Adrenal gland (tissue), 12 donors: ENCODE measurements around the gene VTN. TPM values are rescaled to one million over a fixed set of nuclear protein-coding genes. Genes with fewer than 3 reads are reported as not detected.

Source experiments
- DNase-seq, 7 donors: peaks; one replicate each; pipeline ENCODE4 v3.0.0-alpha.2; 2019 to 2020
- H3K27ac ChIP-seq, 5 donors: fragments of 200-600 bp; sonication (generic) in 4 of 5; 1 replicate in 3 of 5; 2 replicates in 2 of 5; pipeline versions ENCODE4 v1.5.1 to v1.8.0; 2016 to 2020; ENCODE audit warnings: mild to moderate bottlenecking in 1 of 5
- H3K27me3 ChIP-seq: fragments of 200-600 bp; 2 replicates; pipeline ENCODE4 v1.8.0; 2021
- H3K36me3 ChIP-seq, 2 donors: fragments of 200-600 bp; replicated peaks in 1 of 2; 1 replicate in 1 of 2; 2 replicates in 1 of 2; pipeline versions ENCODE4 v1.5.1 to v1.8.0; 2018 to 2022
- H3K4me1 ChIP-seq, 2 donors: fragments of 200-600 bp; replicated peaks in 1 of 2; 1 replicate in 1 of 2; 2 replicates in 1 of 2; pipeline versions ENCODE4 v1.5.1 to v1.8.0; 2018 to 2021
- H3K4me3 ChIP-seq, 4 donors: fragments of 200-600 bp; sonication (generic) in 3 of 4; one replicate each; pipeline ENCODE4 v1.5.1; 2016 to 2018
- H3K9me3 ChIP-seq, 3 donors: fragments of 200-600 bp; sonication (generic) in 1 of 3; replicated peaks in 1 of 3; 1 replicate in 2 of 3; 2 replicates in 1 of 3; pipeline versions ENCODE4 v1.5.1 to v1.8.0; 2016 to 2021
- POLR2A ChIP-seq, 2 donors: fragments of 450-650 bp; IDR thresholded peaks; one replicate each; pipeline ENCODE4 v1.6.1; 2017; ENCODE audit warnings: antibody characterized with exemption in 2 of 2, mild to moderate bottlenecking in 2 of 2, moderate library complexity in 1 of 2
- WGBS, 4 donors: extraction: QIAGEN DNeasy Blood & Tissue Kit in 2 of 4; methylation state at CpG; one replicate each; pipeline versions ENCODE4 v1.1.5 to v1.1.7; 2013 to 2017; 5-methylcytosine and 5-hydroxymethylcytosine counted together
- intact Hi-C, 2 donors: fragments of 100-400 bp; cut with DNase I; formaldehyde crosslinking; loops; one replicate each; pipeline versions ENCODE4 v1.14.1 to v1.15.0; 2022 to 2023
- polyA plus RNA-seq, 3 donors: library from polyadenylated mRNA; stranded (reverse); fragments of 200-250 nt in 2 of 3; fragments of 350-450 nt in 1 of 3; fragmentation: Illumina TruSeq in 1 of 3; extraction: RNeasy Lipid Tissue Mini Kit (QIAGEN cat#74804) in 1 of 3; gene quantifications; one replicate each; pipeline ENCODE4 v1.2.3, GENCODE V29; 2013 to 2014
- total RNA-seq, 9 donors: library from RNA; depleted of rRNA in 4 of 9; stranded (reverse); fragments of >200 nt in 4 of 9; fragments of 120-200 nt in 1 of 9; fragmentation: NEBNext Ultra II Directional in 1 of 9; extraction: Animal tissue kit (Norgen Biotek cat#: 25700) in 1 of 9; gene quantifications; one replicate each; pipeline versions ENCODE4 v1.1.0 to v1.2.4, GENCODE V29; 2013 to 2023
- TF ChIP-seq, protein P1 (sequence below), 6 experiments: fragments of 450-650 bp in 4 of 6; fragments of 200-600 bp in 2 of 6; sonication (generic) in 1 of 6; IDR thresholded peaks; 1 replicate in 5 of 6; 2 replicates in 1 of 6; pipeline versions ENCODE4 v1.5.1 to v1.8.0; 2016 to 2021; ENCODE audit warnings: antibody characterized with exemption in 6 of 6, mild to moderate bottlenecking in 2 of 6, moderate library complexity in 1 of 6
- donor health status: healthy with polysubstance abuse.
- donor health status: Bipolar disorder and iron deficiency.
- donor health status: DM: yes; HTN: yes; CAD: no.
- donor health status: DM: no; HTN: no; CAD: no.
- donor health status: DM: no; HTN: no; CAD: no.
- donor health status: DM: yes; HTN: yes; CAD: no.

The VTN gene
- total and polyA plus RNA-seq, 12 donors, result 5.5 to 470 (median 180) TPM

DNA sequence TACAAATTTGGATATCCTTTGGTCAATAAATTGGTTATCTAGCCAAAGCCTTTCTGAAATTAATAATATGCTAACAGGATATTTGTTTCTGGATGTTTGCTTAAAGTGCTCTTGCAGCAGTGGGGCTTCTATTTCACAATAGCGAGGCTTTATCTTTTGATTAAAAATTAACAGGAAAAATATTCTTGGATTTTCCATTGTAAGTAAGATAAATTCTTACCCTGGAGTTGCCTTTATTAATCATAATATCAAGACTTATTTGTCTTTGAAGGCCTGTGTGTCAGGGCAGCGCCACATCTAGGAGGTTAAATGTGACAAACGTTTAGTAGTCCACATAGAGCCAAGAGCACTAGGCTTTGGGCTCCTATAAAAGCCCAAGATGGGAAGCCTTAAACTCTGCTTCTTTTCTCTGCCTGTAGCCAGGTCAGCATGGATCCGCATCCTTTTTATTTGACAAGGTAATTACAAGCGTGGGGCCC is 45.8 kb downstream of the VTN start:
- TF ChIP-seq, protein P1, sequence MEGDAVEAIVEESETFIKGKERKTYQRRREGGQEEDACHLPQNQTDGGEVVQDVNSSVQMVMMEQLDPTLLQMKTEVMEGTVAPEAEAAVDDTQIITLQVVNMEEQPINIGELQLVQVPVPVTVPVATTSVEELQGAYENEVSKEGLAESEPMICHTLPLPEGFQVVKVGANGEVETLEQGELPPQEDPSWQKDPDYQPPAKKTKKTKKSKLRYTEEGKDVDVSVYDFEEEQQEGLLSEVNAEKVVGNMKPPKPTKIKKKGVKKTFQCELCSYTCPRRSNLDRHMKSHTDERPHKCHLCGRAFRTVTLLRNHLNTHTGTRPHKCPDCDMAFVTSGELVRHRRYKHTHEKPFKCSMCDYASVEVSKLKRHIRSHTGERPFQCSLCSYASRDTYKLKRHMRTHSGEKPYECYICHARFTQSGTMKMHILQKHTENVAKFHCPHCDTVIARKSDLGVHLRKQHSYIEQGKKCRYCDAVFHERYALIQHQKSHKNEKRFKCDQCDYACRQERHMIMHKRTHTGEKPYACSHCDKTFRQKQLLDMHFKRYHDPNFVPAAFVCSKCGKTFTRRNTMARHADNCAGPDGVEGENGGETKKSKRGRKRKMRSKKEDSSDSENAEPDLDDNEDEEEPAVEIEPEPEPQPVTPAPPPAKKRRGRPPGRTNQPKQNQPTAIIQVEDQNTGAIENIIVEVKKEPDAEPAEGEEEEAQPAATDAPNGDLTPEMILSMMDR (IDR thresholded peaks at IDR 0.05), result no peak
- TF ChIP-seq POLR2A (IDR thresholded peaks at IDR 0.05), result no peak
- no peak for DNase-seq
- peaks cover 0 to 24% of the 10 kb centered on the region in 2 donors for H3K36me3 ChIP-seq
- intact Hi-C loops, result no loop called here
- peaks cover 0 to 18% of the 10 kb centered on the region in 2 donors for H3K4me1 ChIP-seq
- whole genome bisulfite sequencing, 4 donors, result 76 to 83% (median 78%) methylated on average over 5 of the region's 5 CpGs
- H3K27me3 ChIP-seq, result no peaks in the 10 kb centered on the region
- H3K27ac ChIP-seq, result no peak overlapping the region
- H3K9me3 ChIP-seq, result no peaks in the 10 kb centered on the region
- H3K4me3 ChIP-seq, result no peak overlapping the region

DNA sequence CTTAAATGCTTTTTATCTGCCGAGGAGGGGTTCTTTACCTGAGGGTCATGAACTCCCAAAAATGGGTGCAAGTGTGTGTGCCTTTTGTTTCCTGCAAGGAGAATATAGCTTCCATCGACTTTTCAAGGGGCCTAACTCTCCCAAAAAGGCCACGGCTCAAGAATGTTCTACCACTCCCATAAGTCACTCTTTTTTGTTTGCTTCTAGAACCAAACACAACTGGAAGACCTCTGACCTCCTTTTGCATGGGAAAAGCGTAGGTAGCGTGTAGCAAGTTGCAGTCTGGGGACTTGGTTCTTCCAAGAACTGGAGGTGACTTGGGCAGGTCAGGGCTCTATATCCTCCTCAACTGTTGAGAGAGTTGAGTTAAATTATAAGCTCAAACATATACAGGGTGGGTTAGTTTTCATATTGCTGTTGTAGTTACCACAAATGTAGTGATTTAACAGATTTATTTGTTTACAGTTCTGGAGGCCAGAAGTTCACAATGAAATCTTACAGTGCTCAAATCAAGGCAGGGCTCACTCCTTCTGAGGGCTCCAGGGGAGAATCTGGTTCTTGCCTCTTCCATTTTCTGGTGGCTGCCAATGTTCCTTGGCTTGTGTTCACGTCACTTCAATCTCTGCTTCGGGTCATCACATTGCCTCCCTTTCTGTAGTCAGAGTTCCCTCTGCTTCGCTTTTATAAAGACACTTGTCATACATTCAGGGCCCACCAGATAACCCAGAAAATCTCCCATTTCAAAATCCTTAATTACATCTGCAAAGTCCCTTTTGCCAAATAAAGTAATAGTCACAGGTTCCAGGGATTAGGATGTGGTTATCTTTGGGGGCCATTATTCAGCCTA is 49.7 kb downstream of the VTN start:
- H3K4me3 ChIP-seq, result no peak overlapping the region
- WGBS, 4 donors, result 73 to 81% (median 76%) methylated on average over 8 of the region's 8 CpGs
- TF ChIP-seq POLR2A (IDR thresholded peaks at IDR 0.05), result no peak
- TF ChIP-seq, protein P1 (IDR thresholded peaks at IDR 0.05), result no peak
- no peak overlapping the region for H3K27ac ChIP-seq
- H3K36me3 ChIP-seq, result no peaks in the 10 kb centered on the region
- intact Hi-C loops, result no loop called here
- H3K9me3 ChIP-seq, result no peaks in the 10 kb centered on the region
- no peaks in the 10 kb centered on the region for H3K27me3 ChIP-seq
- DNase-seq, result no peak
- peaks cover 8 to 21% of the 10 kb centered on the region in 2 donors for H3K4me1 ChIP-seq

DNA sequence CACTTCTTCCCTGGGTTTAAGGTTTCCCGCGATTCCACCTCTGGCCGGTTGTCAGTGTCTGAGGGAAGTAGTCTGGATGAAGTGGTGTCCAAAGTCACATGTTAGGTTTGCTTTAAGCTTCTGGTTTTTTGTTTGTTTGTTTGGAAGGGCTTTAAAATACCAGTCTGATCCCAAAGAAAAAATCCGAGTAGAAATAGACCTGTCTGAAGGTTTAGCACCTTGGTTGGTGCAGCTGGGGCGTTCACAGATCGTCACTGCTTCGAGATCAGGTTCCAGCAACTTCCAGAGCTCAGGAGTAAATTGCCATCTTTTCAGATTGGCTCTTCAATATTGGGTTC is 50.5 kb downstream of the VTN start:
- H3K27ac ChIP-seq, result peak overlapping the region in 2 of 5 donors; percentile 33 to 65
- H3K4me3 ChIP-seq, result peak overlapping the region in 3 of 4 donors; percentile 21 to 55 (median 36)
- intact Hi-C loops, result no loop called here
- WGBS, 4 donors, result 2 to 7% (median 3%) methylated on average over 7 of the region's 7 CpGs
- TF ChIP-seq, protein P1 (IDR thresholded peaks at IDR 0.05), result no peak
- no peak for TF ChIP-seq POLR2A (IDR thresholded peaks at IDR 0.05)
- no peak for DNase-seq
- no peaks in the 10 kb centered on the region for H3K36me3 ChIP-seq
- no peaks in the 10 kb centered on the region for H3K27me3 ChIP-seq
- peaks cover 8 to 21% of the 10 kb centered on the region in 2 donors for H3K4me1 ChIP-seq
- no peaks in the 10 kb centered on the region for H3K9me3 ChIP-seq

DNA sequence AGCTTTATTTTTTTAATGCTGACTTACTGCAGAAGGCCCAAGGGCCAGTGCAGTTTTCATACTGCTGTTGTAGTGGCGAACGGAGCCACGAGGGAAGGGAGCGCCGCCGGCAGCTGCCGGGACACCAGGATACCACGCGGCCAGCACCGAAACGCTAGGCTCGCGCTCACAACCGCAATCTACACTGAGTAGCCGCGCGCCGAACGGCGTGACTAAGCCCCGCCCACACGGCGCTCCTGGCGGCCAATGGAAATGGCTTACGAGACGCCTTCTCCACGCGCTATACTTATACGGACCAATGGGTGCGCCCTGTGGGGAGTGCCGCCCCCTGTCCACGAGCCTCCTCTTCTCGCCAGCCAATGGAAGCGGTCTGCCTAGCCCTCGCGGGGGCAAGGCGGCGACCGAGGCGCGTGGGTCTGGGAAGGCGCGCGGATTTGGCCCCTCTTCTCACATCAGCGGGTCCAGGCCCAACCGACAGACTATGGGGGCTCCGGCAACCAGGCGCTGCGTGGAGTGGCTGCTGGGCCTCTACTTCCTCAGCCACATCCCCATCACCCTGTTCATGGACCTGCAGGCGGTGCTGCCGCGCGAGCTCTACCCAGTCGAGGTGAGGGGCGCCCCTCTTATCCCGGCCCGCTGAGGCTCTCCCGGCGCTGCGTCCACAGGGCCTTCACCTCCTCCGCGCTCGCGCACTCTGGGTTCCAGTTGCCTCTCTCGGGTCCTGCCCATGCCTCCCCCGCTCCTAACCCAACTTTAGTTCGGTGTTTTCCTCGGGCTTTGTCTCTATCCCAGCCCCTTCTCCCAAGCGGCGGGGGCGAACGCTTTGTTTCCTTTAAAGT is 51.1 kb downstream of the VTN start, which contains the start of gene TMEM97:
TSS of gene TMEM97 (plus strand) at position 442 of the 839 bp plus-strand sequence. CDS start at position 482, 40 bp downstream.
- TF ChIP-seq POLR2A (IDR thresholded peaks at IDR 0.05), result peak; percentile 20 to 57
- TF ChIP-seq, protein P1 (IDR thresholded peaks at IDR 0.05), result peak in 3 of 6 experiments; percentile 9 to 22 (median 10)
- Histone ChIP-seq H3K27me3 (no peaks in the 10 kb centered on the region), H3K4me1 (peaks cover 8 to 17% of the 10 kb centered on the region in 2 donors), H3K4me3 (peak within 1 kb of the TSS in 3 of 4 donors; percentile 21 to 55 (median 36)), H3K27ac (peak within 1 kb of the TSS in 3 of 5 donors; percentile 33 to 65 (median 54)), H3K36me3 (no peaks in the 10 kb centered on the region), H3K9me3 (no peaks in the 10 kb centered on the region)
- intact Hi-C loops, result no loop called here
- DNase-seq, result peak; percentile 96 to 99 (median 97)
- WGBS, 4 donors, result 0 to 1% (median 0%) methylated on average over 13 to 72 of the region's 72 CpGs
